Measurements from ENCODE around the gene FAM120A.

Gene FAM120A

DNA sequence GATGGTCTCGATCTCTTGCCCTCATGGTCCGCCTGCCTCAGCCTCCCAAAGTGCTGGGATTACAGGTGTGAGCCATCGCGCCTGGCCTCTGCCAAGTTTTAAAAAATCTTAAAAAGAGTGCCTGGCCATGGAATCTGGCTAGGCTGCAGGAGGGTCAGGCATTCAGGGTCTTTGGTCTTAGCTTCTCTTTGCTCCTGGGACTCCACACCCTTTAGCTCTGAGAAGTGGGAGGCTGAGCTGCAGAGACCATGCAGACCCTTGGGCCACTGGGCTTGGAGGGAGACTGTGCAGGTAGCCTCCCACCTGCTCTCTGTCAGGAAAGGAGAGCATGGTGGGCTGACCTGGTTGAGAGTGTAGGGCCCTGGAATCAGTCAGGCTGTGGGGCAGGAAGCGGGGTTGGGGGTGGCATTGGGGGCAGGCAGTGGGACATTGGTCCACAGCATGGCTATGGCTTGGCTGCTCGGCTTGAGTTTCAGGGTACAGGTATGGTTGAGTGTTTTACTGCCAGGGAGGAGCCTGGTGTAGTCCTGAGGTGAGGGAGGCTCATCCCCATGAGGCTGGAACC, 145.7 kb downstream of the FAM120A start:
- POLR2A ChIA-PET (ENCODE audit: low non-redundant PET): no interaction called here
- DNase-seq (ENCODE audit: low spot score): no peak
- TF ChIP-seq, protein P1, sequence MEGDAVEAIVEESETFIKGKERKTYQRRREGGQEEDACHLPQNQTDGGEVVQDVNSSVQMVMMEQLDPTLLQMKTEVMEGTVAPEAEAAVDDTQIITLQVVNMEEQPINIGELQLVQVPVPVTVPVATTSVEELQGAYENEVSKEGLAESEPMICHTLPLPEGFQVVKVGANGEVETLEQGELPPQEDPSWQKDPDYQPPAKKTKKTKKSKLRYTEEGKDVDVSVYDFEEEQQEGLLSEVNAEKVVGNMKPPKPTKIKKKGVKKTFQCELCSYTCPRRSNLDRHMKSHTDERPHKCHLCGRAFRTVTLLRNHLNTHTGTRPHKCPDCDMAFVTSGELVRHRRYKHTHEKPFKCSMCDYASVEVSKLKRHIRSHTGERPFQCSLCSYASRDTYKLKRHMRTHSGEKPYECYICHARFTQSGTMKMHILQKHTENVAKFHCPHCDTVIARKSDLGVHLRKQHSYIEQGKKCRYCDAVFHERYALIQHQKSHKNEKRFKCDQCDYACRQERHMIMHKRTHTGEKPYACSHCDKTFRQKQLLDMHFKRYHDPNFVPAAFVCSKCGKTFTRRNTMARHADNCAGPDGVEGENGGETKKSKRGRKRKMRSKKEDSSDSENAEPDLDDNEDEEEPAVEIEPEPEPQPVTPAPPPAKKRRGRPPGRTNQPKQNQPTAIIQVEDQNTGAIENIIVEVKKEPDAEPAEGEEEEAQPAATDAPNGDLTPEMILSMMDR (conservative IDR thresholded peaks at IDR 0.05; ENCODE audit: low read depth): no peak
- H3K27ac ChIP-seq: peak overlapping the region; percentile 66; the same call in 1 of the 2 replicates
- CTCF ChIA-PET: no interaction called here

DNA sequence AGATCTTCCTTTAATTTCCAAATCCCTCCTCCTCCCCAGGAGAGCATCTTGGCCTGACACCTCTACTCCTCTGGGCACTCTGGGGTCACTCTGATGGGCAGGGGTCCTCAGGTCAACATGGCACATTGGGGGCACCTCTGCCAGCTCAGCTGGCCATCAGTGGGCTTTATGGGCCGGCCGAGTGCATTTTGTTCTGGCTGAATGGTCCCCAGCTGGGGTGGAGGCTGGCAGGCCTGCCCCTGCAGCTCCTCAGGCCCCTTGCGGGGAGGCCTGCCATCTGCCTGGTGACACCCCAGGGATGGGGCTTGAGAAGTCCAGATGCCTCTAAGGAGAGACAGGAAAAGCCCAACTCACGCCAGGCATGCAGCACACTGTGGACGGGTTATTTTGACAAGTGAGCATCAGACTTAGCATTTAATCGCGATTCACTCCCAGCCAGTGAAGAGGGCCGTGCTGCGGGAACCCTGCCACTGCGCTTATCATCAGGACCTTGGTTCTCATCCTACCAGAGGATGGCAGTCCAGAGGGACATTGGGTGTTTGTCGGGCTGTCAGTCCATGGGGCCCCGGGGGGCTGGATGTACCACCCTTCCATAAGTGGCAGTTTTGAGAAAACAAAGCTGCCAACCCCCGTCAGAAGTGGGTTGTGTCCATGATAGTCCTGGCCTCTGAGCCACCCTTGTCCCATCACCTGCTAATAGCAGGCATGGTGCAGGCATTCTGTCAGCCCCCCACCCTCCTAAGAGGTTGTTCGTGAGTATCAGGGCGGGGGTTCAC, 146.6 kb downstream of the FAM120A start:
- ChIA-PET CTCF (interaction anchor here (0.7 kb wide), 1 partner anchor 164 kb away, joined by 3 read pairs; no protein-coding TSS in a partner anchor), POLR2A (ENCODE audit: low non-redundant PET) (no interaction called here)
- peak overlapping the region; percentile 66 for H3K27ac ChIP-seq

DNA sequence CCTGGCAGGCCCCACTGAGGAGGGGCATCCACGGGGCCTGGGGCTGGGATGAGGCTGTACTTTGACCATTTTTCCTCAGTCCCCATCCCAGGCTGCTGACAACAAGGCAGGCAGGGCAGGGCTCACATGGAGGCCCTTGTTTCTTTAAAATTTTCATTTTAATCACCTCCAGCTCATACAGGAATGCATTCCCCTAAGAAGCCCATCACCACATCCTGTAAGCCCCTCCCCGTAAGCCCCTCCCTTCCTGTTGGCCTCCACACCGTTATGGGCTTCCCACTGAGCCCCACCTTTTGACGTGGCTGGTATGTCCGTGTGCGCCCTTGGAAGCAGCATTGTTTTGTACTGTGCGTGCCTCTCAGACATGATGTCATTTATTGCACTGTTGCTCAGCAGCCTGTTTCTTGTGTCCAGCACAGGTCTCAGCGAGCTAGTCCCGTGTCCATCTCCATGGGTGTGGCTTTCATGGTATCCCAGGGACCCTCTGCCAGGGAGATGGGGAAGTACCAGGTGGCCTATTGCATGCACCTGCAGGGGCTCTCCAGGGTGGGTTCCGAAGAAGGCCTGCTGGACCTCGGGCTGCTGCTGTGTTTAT, 147.3 kb downstream of the FAM120A start:
- CTCF ChIA-PET: interaction anchor here (0.6 kb wide), 1 partner anchor 186 kb away, joined by 5 read pairs; no protein-coding TSS in a partner anchor
- TF ChIP-seq, protein P1 (conservative IDR thresholded peaks at IDR 0.05; ENCODE audit: low read depth): no peak
- peak; percentile 34 for DNase-seq (ENCODE audit: low spot score)
- POLR2A ChIA-PET (ENCODE audit: low non-redundant PET): no interaction called here
- H3K27ac ChIP-seq: peak overlapping the region; percentile 66

More for the DNA sequence above, 146.6 kb downstream of the FAM120A start:
- DNase-seq (ENCODE audit: low spot score): no peak
- TF ChIP-seq, protein P1 (conservative IDR thresholded peaks at IDR 0.05; ENCODE audit: low read depth): no peak

DNA sequence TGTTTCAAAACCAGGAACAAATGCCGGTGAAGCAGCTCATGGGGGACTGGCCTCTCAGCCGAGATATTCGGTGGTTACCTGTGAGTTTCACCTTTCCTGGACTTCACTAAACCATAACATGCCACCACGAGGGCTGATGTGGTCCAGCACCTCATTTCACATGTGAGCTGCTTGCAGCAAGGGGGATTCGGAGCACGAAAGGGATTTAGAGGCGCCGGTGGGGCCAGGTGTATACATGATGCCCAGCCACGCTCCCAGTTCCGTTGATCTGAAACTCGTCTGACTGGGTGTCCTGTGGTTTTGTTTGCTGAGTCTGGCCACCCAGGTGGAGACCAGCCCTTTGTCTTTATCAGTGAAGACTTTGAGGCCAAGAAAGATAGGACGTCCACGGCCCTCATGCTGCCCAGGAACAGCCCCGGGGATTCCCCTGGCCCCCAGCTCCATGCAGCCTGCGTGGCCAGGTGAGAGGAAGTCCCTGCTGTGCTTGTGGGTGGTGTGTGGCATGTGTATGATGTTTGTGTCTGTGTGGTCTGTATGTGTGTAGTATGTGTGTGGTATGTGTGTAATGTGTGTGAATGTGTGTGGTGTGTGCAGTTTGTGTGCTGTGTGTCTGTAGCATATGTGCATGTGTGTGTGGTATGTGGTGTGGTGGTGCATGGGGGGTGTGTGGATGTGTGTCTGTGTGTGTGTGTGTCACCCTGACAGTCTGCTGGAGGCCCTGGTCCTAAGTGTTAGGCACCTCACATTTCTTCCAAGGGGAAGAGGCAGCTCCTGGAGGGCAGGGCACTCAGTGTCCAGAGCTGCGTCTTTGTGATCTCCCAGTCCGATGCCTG, 148.3 kb downstream of the FAM120A start:
- ChIA-PET POLR2A (ENCODE audit: low non-redundant PET) (no interaction called here), CTCF (interaction anchor here (0.6 to 0.7 kb wide), 2 partner anchors 187 to 1029 kb away, joined by 4 to 5 read pairs; no protein-coding TSS in a partner anchor)
- DNase-seq (ENCODE audit: low spot score): no peak
- TF ChIP-seq, protein P1 (conservative IDR thresholded peaks at IDR 0.05; ENCODE audit: low read depth): no peak
- H3K27ac ChIP-seq: peak overlapping the region; percentile 66

DNA sequence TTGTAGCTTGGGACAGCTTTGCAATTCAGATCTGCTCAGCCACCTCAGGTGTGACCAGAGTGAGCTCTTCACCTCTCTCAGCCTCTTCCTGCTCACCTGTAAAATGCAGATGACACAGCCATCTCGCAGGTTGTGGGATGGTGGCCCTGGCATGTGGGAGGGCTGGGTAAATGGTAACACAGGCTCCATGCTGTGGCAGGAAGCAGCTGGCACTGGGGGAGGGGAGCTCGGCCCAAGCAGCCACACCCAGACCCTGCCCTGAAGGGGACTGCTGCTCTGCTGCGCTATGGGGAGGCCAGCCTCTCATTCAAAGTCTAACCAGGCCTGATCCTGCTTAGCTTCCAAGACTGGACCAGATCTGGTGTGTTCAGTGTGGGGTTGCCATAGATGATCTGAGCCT, 149.0 kb downstream of the FAM120A start:
- H3K27ac ChIP-seq: peak overlapping the region; percentile 66; the same call in 1 of the 2 replicates
- POLR2A ChIA-PET (ENCODE audit: low non-redundant PET): no interaction called here
- TF ChIP-seq, protein P1 (conservative IDR thresholded peaks at IDR 0.05; ENCODE audit: low read depth): no peak
- CTCF ChIA-PET: interaction anchor here (0.7 kb wide), 1 partner anchor 1029 kb away, joined by 4 read pairs; no protein-coding TSS in a partner anchor
- no peak for DNase-seq (ENCODE audit: low spot score)

DNA sequence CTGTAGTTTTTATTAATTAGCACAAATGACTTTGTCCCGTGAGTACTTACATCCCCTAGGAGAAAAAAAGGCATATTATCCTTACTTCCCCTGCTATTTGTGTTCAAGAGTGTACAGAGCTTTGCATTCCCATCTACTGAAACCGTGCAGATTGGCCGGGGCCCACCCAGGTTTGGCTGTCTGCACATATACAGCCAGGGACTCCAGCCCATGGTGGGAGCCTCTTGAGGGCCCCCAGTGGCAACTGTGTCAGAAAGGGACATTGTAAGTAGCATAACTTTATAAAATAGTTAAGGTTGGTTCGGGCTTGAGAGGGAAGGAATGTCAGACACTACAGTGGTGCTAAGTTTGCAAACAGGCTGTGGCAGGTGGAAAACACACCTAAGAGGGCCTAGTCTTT, 149.6 kb downstream of the FAM120A start:
- ChIA-PET POLR2A (ENCODE audit: low non-redundant PET) (no interaction called here), CTCF (no interaction called here)
- DNase-seq (ENCODE audit: low spot score): no peak
- TF ChIP-seq, protein P1 (conservative IDR thresholded peaks at IDR 0.05; ENCODE audit: low read depth): no peak
- H3K27ac ChIP-seq: no peak overlapping the region
